RWPE1 (cell line): ENCODE data around the gene FMN2.

Experiments
- CTCF ChIA-PET: fragments of 350-600 bp; sonication (Branson Sonifier 250); formaldehyde crosslinking; extraction: SDS; loops from one replicate; lab custom pipeline; 2021; lab: Yijun Ruan, JAX
- POLR2A ChIA-PET: fragments of 400-600 bp; formaldehyde crosslinking; extraction: SDS; loops from one replicate; lab custom pipeline; 2020; ENCODE audit warnings: antibody characterized with exemption; ENCODE audit not compliant: low non-redundant PET; lab: Yijun Ruan, JAX
- DNase-seq: peaks from one replicate; pipeline ENCODE4 v3.0.0; 2012; ENCODE audit warnings: low spot score
- H3K27ac ChIP-seq: fragments of 450-650 bp; 2 replicates; pipeline ENCODE4 v1.5.1; 2017
- CTCF ChIP-seq: fragments of 450-650 bp; conservative IDR thresholded peaks from 2 replicates; pipeline ENCODE4 v1.5.1; 2017; ENCODE audit warnings: low read depth, mild to moderate bottlenecking

FMN2 gene

DNA sequence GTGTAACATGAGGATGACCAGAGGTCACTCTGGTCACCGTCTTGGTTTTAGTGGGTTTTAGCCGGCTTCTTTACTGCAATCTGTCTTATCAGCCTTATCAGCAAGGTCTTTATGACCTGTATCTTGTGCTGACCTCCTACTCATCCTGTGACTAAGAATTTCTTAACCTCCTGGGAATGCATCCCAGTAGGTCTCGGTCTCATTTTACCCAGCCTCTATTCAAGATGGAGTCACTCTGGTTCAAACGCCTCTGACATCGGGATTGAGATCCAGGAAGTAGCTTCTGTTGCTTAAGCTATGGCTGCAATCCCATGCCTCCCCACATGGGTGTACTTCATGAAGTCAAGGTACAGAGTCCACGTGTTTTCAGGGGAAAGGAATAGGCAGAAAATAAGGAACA is 19.9 kb downstream of the FMN2 start:
- POLR2A ChIA-PET: no interaction called here
- CTCF ChIA-PET: no interaction called here
- TF ChIP-seq CTCF: no peak
- DNase-seq: no peak
- H3K27ac ChIP-seq: no peak overlapping the region

GRCh38 chr1:240114222-240114621 is 22.5 kb downstream of the FMN2 start:
- TF ChIP-seq CTCF: no peak
- no peak overlapping the region for H3K27ac ChIP-seq
- no peak for DNase-seq
- ChIA-PET CTCF (no interaction called here), POLR2A (no interaction called here)

DNA sequence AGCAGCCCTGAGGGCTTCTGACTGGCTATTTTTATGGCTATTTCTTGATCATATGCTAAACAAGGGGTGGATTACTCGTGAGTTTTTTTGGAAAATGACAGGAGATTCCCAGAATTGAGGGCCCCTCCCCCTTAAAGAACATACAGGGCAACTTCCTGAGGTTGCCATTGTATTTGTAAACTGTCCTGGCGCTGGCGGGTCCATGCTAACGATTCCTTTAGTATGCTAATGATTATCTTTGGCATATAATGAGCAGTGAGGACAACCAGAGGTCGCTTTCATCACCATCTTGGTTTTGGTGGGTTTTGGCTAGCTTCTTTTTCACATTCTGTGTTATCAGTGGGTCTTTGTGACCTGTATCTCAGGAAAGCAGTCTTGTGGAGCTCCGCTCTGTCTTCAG is 24.1 kb downstream of the FMN2 start:
- POLR2A ChIA-PET: no interaction called here
- no peak for TF ChIP-seq CTCF
- DNase-seq: no peak
- H3K27ac ChIP-seq: no peak overlapping the region
- CTCF ChIA-PET: interaction anchor here (0.5 kb wide), 1 partner anchor 151 kb away, joined by 3 read pairs; no protein-coding TSS in a partner anchor

- CTCF ChIA-PET: no interaction called here
- TF ChIP-seq CTCF: no peak
- DNase-seq: no peak
- no peak overlapping the region for H3K27ac ChIP-seq
- POLR2A ChIA-PET: no interaction called here
Measured at GRCh38 chr1:240116831-240117769, 25.4 kb downstream of the FMN2 start.

DNA sequence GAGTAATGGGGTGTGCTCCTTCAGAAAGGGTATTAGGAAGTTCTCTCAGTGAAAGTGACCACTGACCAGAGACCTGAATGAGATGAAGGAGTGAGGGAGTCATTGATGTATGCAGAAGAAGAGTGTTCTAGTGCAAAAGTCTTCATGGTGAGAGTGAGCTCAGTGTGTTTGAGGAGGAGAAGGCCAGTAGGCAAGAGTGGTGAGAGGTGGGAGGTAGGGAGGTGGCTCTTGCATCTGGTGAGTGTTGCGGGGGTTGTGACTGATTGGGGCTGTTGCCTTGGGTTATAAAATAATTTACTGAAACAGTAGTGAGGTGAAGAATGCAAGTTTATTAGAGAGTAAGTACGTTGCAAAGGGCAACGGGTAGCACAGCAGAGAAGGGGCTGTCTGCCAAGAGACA is 26.2 kb downstream of the FMN2 start:
- no peak for TF ChIP-seq CTCF
- ChIA-PET CTCF (no interaction called here), POLR2A (no interaction called here)
- DNase-seq: no peak
- no peak overlapping the region for H3K27ac ChIP-seq

DNA sequence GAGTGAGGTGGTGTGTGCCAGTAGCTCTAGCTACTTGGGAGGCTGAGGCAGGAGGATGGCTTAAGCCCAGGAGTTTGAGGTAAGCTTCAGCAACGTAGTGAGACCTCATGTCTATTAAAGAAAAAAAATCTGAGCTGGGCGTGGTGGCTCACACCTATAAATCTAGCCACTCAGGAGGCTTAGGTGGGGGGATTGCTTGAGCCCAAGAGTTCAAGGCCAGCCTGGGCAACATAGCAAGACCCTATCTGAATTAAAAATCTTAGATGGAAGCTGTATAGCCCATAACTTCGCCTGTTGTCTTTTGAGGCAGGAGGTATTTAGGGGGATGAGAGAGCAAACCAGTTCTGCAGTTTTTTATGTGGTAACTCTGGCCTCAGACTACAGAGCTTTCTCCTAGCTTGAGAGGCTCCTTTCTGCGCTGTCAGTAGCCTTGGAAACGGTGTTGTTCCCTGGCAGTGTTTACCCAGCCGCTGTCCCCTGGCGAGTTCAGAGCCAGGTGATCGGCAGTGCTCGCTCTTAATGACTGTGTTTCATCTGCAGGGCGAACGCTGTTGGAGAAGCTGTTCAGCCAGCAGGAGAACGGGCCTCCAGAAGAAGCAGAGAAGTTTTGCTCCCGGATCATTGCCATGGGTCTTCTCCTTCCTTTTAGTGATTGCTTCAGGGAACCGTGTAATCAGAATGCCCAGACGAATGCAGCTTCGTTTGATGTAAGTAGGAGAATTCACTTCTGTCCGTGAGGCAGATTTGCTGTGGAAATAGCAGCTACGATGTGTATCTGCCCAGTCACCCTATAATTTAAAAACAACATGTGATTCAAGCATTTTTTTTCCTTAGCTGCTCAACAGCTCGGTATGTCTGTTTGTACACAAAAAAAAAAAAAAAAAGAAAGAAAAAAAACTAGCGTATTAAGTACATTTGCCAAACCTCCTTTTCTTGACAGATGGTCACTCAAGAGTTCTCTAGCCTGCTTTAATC is 31.2 kb downstream of the FMN2 start:
- no peak for TF ChIP-seq CTCF
- ChIA-PET CTCF (interaction anchor here (0.6 to 1.0 kb wide), 2 partner anchors 27 to 570 kb away, joined by 3 to 4 read pairs; no protein-coding TSS in a partner anchor), POLR2A (no interaction called here)
- no peak overlapping the region for H3K27ac ChIP-seq
- DNase-seq: no peak
